GM19239 (cell line): Measurements from ENCODE around the gene MYLIP.

ENCODE experiments used
- DNase-seq: peaks from one replicate; pipeline ENCODE4 v3.0.0; 2011; ENCODE audit warnings: low spot score; ENCODE audit not compliant: insufficient read length
- FAIRE-seq: peaks from 2 replicates; lab custom pipeline; 2011; peaks lifted over from hg19 to GRCh38; lab: Jason Lieb, UNC

Gene MYLIP

GRCh38 chr6:16196984-16197546, 68.2 kb downstream of the MYLIP start:
- DNase-seq, result no peak
- FAIRE-seq, result no peak
